Fibroblast of lung (primary cell): ENCODE measurements around the gene KCTD10.

Experiments
- CTCF ChIP-seq, 2 donors: IDR thresholded peaks in 1 of 2; conservative IDR thresholded peaks in 1 of 2; 1 replicate in 1 of 2; 2 replicates in 1 of 2; pipeline ENCODE4 v1.5.1; 2011 to 2012; ENCODE audit warnings: low read length in 2 of 2, control low read depth in 1 of 2, inconsistent platforms in 1 of 2, low read depth in 1 of 2, mild to moderate bottlenecking in 1 of 2
- EZH2 ChIP-seq: IDR thresholded peaks from 2 replicates; pipeline ENCODE4 v1.5.1; 2012; ENCODE audit warnings: low read length, control low read depth, mild to moderate bottlenecking; ENCODE audit errors: missing control alignments

- TF ChIP-seq CTCF (conservative IDR thresholded peaks at IDR 0.05 in 1 of 2, IDR thresholded peaks at IDR 0.05 in 1 of 2; ENCODE audit: low read depth in 1 of 2, low read length in 2 of 2) (no peak), EZH2 (no peak)
Measured at GRCh38 chr12:109483346-109483745, 6.2 kb upstream of the KCTD10 start.
